DND-41 (cell line): ENCODE measurements around the gene LACC1.

Source experiments
- ATAC-seq: fragments of 200-7000 bp; cut with Tn5 transposase; 3 replicates; pipeline ENCODE4 v1.9.1; 2021; ENCODE audit warnings: low read depth; ENCODE audit not compliant: insufficient read depth
- DNase-seq: peaks from one replicate; pipeline ENCODE4 v3.0.0-alpha.2; 2020
- H2AFZ ChIP-seq: 2 replicates; pipeline ENCODE4 v1.6.0; 2012; ENCODE audit warnings: low read depth, low read length
- H3K27ac ChIP-seq: 2 replicates; pipeline ENCODE4 v1.5.1; 2012; ENCODE audit warnings: low read length, inconsistent platforms
- H3K27me3 ChIP-seq: fragments of 200-600 bp; sonication (generic); 2 replicates; pipeline ENCODE4 v1.6.0; 2012; ENCODE audit warnings: low read length, mild to moderate bottlenecking, inconsistent platforms; ENCODE audit not compliant: insufficient read depth, poor library complexity
- H3K36me3 ChIP-seq: 2 replicates; pipeline ENCODE4 v1.5.1; 2012; ENCODE audit warnings: low read length, inconsistent platforms; ENCODE audit not compliant: insufficient read depth
- H3K4me1 ChIP-seq: 2 replicates; pipeline ENCODE4 v1.5.1; 2012; ENCODE audit warnings: mild to moderate bottlenecking, low read length; ENCODE audit not compliant: insufficient read depth
- H3K4me2 ChIP-seq: 2 replicates; pipeline ENCODE4 v1.6.0; 2012; ENCODE audit warnings: mild to moderate bottlenecking, moderate library complexity, low read length, inconsistent platforms; ENCODE audit not compliant: insufficient read depth
- H3K4me3 ChIP-seq, 2 experiments: fragments of 200-600 bp in 1 of 2; shearing (Covaris generic) in 1 of 2; 2 replicates each; pipeline ENCODE4 v1.5.1; 2012 to 2016; ENCODE audit warnings: inconsistent platforms in 2 of 2, low read length in 2 of 2, mild to moderate bottlenecking in 2 of 2, low read depth in 1 of 2, moderate library complexity in 1 of 2
- H3K79me2 ChIP-seq: 2 replicates; pipeline ENCODE4 v1.6.0; 2012; ENCODE audit warnings: low read length, inconsistent platforms; ENCODE audit not compliant: insufficient read depth
- H3K9ac ChIP-seq: 2 replicates; pipeline ENCODE4 v1.6.0; 2012; ENCODE audit warnings: low read depth, mild to moderate bottlenecking, inconsistent platforms, low read length, moderate library complexity
- H3K9me3 ChIP-seq: 2 replicates; pipeline ENCODE4 v1.5.1; 2012; ENCODE audit warnings: low read length, moderate library complexity, mild to moderate bottlenecking, inconsistent platforms; ENCODE audit not compliant: insufficient read depth, severe bottlenecking
- H4K20me1 ChIP-seq: 2 replicates; pipeline ENCODE4 v1.6.0; 2012; ENCODE audit warnings: low read length; ENCODE audit not compliant: insufficient read depth
- CTCF ChIP-seq: IDR thresholded peaks from 2 replicates; pipeline ENCODE4 v1.5.1; 2012; ENCODE audit warnings: borderline replicate concordance, low read length, moderate library complexity, mild to moderate bottlenecking; ENCODE audit not compliant: poor library complexity, severe bottlenecking; ENCODE audit errors: extremely low read depth
- EZH2 ChIP-seq: IDR thresholded peaks from 3 replicates; pipeline ENCODE4 v1.6.1; 2012; ENCODE audit warnings: borderline replicate concordance, low read depth, mild to moderate bottlenecking, moderate library complexity, low read length, inconsistent platforms; ENCODE audit not compliant: severe bottlenecking

Gene LACC1

DNA sequence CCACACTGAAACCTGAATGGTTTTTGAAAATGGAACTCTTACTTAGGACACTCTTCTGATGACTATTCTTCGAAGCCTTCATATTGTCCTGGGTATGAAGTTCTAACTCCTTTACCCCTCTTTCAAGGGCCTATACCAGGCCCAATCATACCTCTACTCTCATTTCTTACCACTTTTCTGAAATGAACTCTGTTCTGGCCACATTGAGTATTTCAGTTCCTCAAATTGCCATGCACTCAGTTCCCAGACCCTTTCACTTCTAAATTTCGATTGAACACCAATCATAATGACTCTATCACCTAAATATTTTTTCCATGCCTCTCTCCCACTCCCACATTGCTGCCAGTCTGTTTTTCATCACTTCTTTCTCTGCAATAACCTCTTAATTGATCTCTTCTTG is 53.7 kb downstream of the LACC1 start:
- H2AFZ ChIP-seq: no peak overlapping the region
- TF ChIP-seq EZH2 (no peak), CTCF (no peak)
- H3K79me2 ChIP-seq: no peaks in the 10 kb centered on the region
- no peak overlapping the region for H3K9ac ChIP-seq
- H3K4me1 ChIP-seq: no peaks in the 10 kb centered on the region
- no peak for DNase-seq
- H3K27me3 ChIP-seq: peaks cover 7% of the 10 kb centered on the region
- no peak overlapping the region for H3K27ac ChIP-seq
- H3K36me3 ChIP-seq: no peaks in the 10 kb centered on the region
- ATAC-seq: no peak
- no peaks in the 10 kb centered on the region for H4K20me1 ChIP-seq
- H3K9me3 ChIP-seq: no peaks in the 10 kb centered on the region
- no peak overlapping the region for H3K4me2 ChIP-seq
- H3K4me3 ChIP-seq: no peak overlapping the region

DNA sequence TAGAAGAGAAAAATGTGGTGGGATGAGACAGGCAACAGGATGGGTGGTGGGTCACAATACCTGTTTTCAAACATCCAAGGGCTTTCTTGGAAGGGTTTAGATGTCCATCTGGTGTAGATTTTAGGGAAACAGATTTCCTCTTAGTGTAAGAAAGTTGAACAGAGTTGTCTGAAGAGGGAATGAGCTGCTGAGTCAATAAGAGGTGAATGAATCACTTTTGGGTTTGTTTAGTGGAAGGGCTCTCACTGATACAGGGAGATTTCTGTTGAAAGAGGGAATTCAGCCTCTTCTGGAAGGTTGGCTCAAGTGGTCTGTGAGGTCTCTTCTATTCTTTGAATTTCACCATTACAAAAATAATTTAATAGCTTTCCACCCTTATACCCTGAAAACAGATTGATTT is 54.6 kb downstream of the LACC1 start:
- H3K27me3 ChIP-seq: peaks cover 11% of the 10 kb centered on the region
- no peaks in the 10 kb centered on the region for H3K79me2 ChIP-seq
- H3K9ac ChIP-seq: no peak overlapping the region
- H3K27ac ChIP-seq: no peak overlapping the region
- DNase-seq: no peak
- no peaks in the 10 kb centered on the region for H3K36me3 ChIP-seq
- H3K4me1 ChIP-seq: no peaks in the 10 kb centered on the region
- H3K4me2 ChIP-seq: no peak overlapping the region
- ATAC-seq: no peak
- no peak overlapping the region for H2AFZ ChIP-seq
- H4K20me1 ChIP-seq: no peaks in the 10 kb centered on the region
- H3K4me3 ChIP-seq: no peak overlapping the region
- no peaks in the 10 kb centered on the region for H3K9me3 ChIP-seq
- TF ChIP-seq CTCF (no peak), EZH2 (no peak)

DNA sequence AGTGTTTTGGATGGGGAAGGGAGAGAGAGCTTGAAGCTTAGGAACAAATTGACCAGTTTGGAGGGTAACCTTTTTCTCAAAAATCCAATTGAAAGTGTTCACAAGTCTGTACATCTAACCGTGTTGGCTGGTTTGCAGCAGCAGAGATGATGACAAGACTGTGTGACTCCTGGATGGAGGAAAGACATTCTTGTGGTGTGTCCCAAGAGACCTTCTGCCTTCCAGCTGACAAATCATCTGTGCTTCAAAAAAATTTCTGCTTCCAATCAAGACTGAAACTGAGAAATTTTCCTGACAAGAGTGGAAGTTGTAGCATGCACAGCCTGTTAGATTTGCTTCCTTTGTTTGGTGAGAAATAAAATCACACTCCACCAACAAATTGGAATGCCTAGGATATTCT is 56.2 kb downstream of the LACC1 start:
- TF ChIP-seq EZH2: no peak
- no peak for TF ChIP-seq CTCF
- no peak for DNase-seq

DNA sequence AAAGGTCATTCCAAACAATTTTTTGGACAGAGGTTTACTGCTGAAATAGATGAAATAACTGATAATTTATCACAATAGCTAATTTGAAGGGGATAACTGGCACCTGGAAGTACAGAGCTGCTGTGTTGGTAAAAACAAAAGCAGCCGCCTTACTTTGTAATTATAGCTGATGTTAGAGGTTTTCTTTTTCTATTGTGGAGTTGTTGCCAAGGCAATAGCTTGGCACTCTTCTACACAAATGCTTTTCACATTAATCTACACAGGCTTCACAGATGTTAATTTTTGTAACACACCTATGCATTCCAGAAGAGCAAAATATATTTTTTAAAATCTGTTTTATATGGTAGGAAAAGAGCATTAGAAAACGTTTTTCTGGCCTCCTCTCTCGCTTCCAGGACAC is 56.9 kb downstream of the LACC1 start:
- Histone ChIP-seq H2AFZ (no peak overlapping the region), H3K79me2 (no peaks in the 10 kb centered on the region), H3K9me3 (no peaks in the 10 kb centered on the region), H3K9ac (no peak overlapping the region), H3K27me3 (peaks cover 8% of the 10 kb centered on the region), H3K36me3 (no peaks in the 10 kb centered on the region), H3K4me2 (no peak overlapping the region), H4K20me1 (no peaks in the 10 kb centered on the region), H3K4me3 (no peak overlapping the region), H3K27ac (no peak overlapping the region), H3K4me1 (no peaks in the 10 kb centered on the region)
- TF ChIP-seq EZH2 (no peak), CTCF (no peak)
- ATAC-seq (no peak), DNase-seq (no peak)

More for the DNA sequence above, 56.2 kb downstream of the LACC1 start:
- Histone ChIP-seq H3K9ac (no peak overlapping the region), H3K4me3 (no peak overlapping the region), H3K4me1 (no peaks in the 10 kb centered on the region), H3K27me3 (peaks cover 8% of the 10 kb centered on the region), H3K9me3 (no peaks in the 10 kb centered on the region), H3K36me3 (no peaks in the 10 kb centered on the region), H2AFZ (no peak overlapping the region), H4K20me1 (no peaks in the 10 kb centered on the region), H3K79me2 (no peaks in the 10 kb centered on the region), H3K4me2 (no peak overlapping the region), H3K27ac (no peak overlapping the region)
- ATAC-seq: no peak
